CD4-positive, CD25-positive, alpha-beta regulatory T cell (primary cell): ENCODE data around the gene COL19A1. TPM values are rescaled to one million over a fixed set of nuclear protein-coding genes. Genes with fewer than 3 reads are reported as not detected.

ENCODE experiments used
- ATAC-seq, 2 donors: fragments of 150-1000 bp; cut with Tn5 transposase; one replicate each; pipeline ENCODE4 v1.10.0; 2021; ENCODE audit warnings: low read depth in 2 of 2, moderate number of reproducible peaks in 2 of 2, moderate library complexity in 1 of 2
- DNase-seq, 3 donors: peaks; one replicate each; pipeline versions ENCODE4 v3.0.0 to v3.0.0-alpha.2; 2012 to 2022; ENCODE audit warnings: mixed read lengths in 1 of 3
- H3K27ac ChIP-seq: one replicate; pipeline ENCODE4 v1.7.0; 2013; ENCODE audit warnings: mild to moderate bottlenecking, low read length; ENCODE audit not compliant: insufficient read depth, poor library complexity, severe bottlenecking
- H3K27me3 ChIP-seq: one replicate; pipeline ENCODE4 v1.7.0; 2013; ENCODE audit warnings: low read length; ENCODE audit not compliant: control insufficient read depth, insufficient read depth
- H3K36me3 ChIP-seq: one replicate; pipeline ENCODE4 v1.7.0; 2013; ENCODE audit warnings: mild to moderate bottlenecking, low read length, moderate library complexity; ENCODE audit not compliant: control insufficient read depth, insufficient read depth
- H3K4me1 ChIP-seq: 2 replicates; pipeline ENCODE4 v1.7.0; 2013; ENCODE audit warnings: mild to moderate bottlenecking, low read length; ENCODE audit not compliant: insufficient read depth, control insufficient read depth, poor library complexity, severe bottlenecking
- H3K4me3 ChIP-seq: one replicate; pipeline ENCODE4 v1.7.0; 2013; ENCODE audit warnings: low read depth, mild to moderate bottlenecking, low read length, moderate library complexity
- H3K9me3 ChIP-seq, 2 experiments: 1 replicate in 1 of 2; 2 replicates in 1 of 2; pipeline ENCODE4 v1.7.0; 2013; ENCODE audit warnings: low read length in 2 of 2, mild to moderate bottlenecking in 1 of 2, moderate library complexity in 1 of 2; ENCODE audit not compliant: control insufficient read depth in 2 of 2
- H3K27ac Mint-ChIP-seq, 3 donors: one replicate each; pipeline ENCODE4 v1.8.0; 2020 to 2022; ENCODE audit warnings: mild to moderate bottlenecking in 3 of 3, mixed read lengths in 3 of 3, moderate library complexity in 2 of 3
- H3K27me3 Mint-ChIP-seq: one replicate; pipeline ENCODE4 v1.8.0; 2022; ENCODE audit warnings: mild to moderate bottlenecking, mixed read lengths
- H3K36me3 Mint-ChIP-seq: one replicate; pipeline ENCODE4 v1.8.0; 2020; ENCODE audit warnings: mixed read lengths
- H3K4me1 Mint-ChIP-seq, 4 donors: one replicate each; pipeline ENCODE4 v1.8.0; 2020 to 2022; ENCODE audit warnings: mixed read lengths in 4 of 4, mild to moderate bottlenecking in 1 of 4
- H3K4me3 Mint-ChIP-seq, 4 donors: one replicate each; pipeline ENCODE4 v1.8.0; 2020 to 2022; ENCODE audit warnings: mild to moderate bottlenecking in 4 of 4, mixed read lengths in 4 of 4, moderate library complexity in 3 of 4
- H3K9me3 Mint-ChIP-seq, 7 donors: one replicate each; pipeline ENCODE4 v1.8.0; 2020 to 2022; ENCODE audit warnings: mixed read lengths in 7 of 7, mild to moderate bottlenecking in 3 of 7, moderate library complexity in 2 of 7
- polyA plus RNA-seq, 4 donors: library from polyadenylated mRNA; unstranded; fragments of 300-500 nt; fragmentation: Illumina TruSeq; gene quantifications; one replicate each; pipeline ENCODE4 v1.2.3, GENCODE V29; 2021
- total RNA-seq: library from RNA; stranded (reverse); gene quantifications from one replicate; pipeline ENCODE4 v1.2.3, GENCODE V29; 2022

Gene COL19A1
- total and polyA plus RNA-seq, 5 donors from 2014 or later = 0.17 TPM; not detected in 4

- Mint-ChIP-seq H3K4me1 (no peaks in the 10 kb centered on the region), H3K27ac (no peak overlapping the region), H3K9me3 (peaks cover 0 to 1% (median 0%) of the 10 kb centered on the region in 7 donors), H3K27me3 (peaks cover 5% of the 10 kb centered on the region), H3K36me3 (no peaks in the 10 kb centered on the region), H3K4me3 (no peak overlapping the region)
- Histone ChIP-seq H3K36me3 (no peaks in the 10 kb centered on the region), H3K27ac (no peak overlapping the region), H3K27me3 (no peaks in the 10 kb centered on the region), H3K9me3 (no peaks in the 10 kb centered on the region), H3K4me1 (no peaks in the 10 kb centered on the region), H3K4me3 (no peak overlapping the region)
- ATAC-seq = no peak
- no peak for DNase-seq
Measured at GRCh38 chr6:70222439-70222749, 356.0 kb downstream of the COL19A1 start.

- H3K4me1 ChIP-seq = no peaks in the 10 kb centered on the region
- Mint-ChIP-seq H3K4me1 (no peaks in the 10 kb centered on the region), H3K27me3 (peaks cover 12% of the 10 kb centered on the region)
Measured at GRCh38 chr6:70225055-70225454, 358.7 kb downstream of the COL19A1 start.

GRCh38 chr6:70231311-70231710 lies 365.0 kb downstream of the COL19A1 start:
- H3K27me3 ChIP-seq = no peaks in the 10 kb centered on the region
- no peaks in the 10 kb centered on the region for H3K36me3 ChIP-seq
- H3K9me3 Mint-ChIP-seq = no peaks in the 10 kb centered on the region
- no peaks in the 10 kb centered on the region for H3K4me1 ChIP-seq
- no peak overlapping the region for H3K27ac Mint-ChIP-seq
- no peaks in the 10 kb centered on the region for H3K36me3 Mint-ChIP-seq
- H3K4me1 Mint-ChIP-seq = no peaks in the 10 kb centered on the region
- peaks cover 7% of the 10 kb centered on the region for H3K27me3 Mint-ChIP-seq
- no peaks in the 10 kb centered on the region for H3K9me3 ChIP-seq
- H3K4me3 Mint-ChIP-seq = no peak overlapping the region
- no peak for ATAC-seq
- no peak overlapping the region for H3K4me3 ChIP-seq
- no peak overlapping the region for H3K27ac ChIP-seq
- DNase-seq = no peak

More at GRCh38 chr6:70225055-70225454, 358.7 kb downstream of the COL19A1 start:
- DNase-seq (no peak), ATAC-seq (no peak)
- H3K36me3 Mint-ChIP-seq = no peaks in the 10 kb centered on the region
- H3K27ac Mint-ChIP-seq = no peak overlapping the region
- no peaks in the 10 kb centered on the region for H3K36me3 ChIP-seq
- H3K27ac ChIP-seq = no peak overlapping the region
- no peaks in the 10 kb centered on the region for H3K9me3 ChIP-seq
- H3K4me3 ChIP-seq = no peak overlapping the region
- no peak overlapping the region for H3K4me3 Mint-ChIP-seq
- H3K9me3 Mint-ChIP-seq = peaks cover 0 to 1% (median 0%) of the 10 kb centered on the region in 7 donors
- H3K27me3 ChIP-seq = no peaks in the 10 kb centered on the region

GRCh38 chr6:70234561-70235236 lies 368.3 kb downstream of the COL19A1 start:
- no peak overlapping the region for H3K4me3 Mint-ChIP-seq
- H3K36me3 ChIP-seq = no peaks in the 10 kb centered on the region
- no peaks in the 10 kb centered on the region for H3K27me3 ChIP-seq
- no peak overlapping the region for H3K27ac Mint-ChIP-seq
- H3K4me3 ChIP-seq = no peak overlapping the region
- no peaks in the 10 kb centered on the region for H3K4me1 Mint-ChIP-seq
- H3K9me3 ChIP-seq = no peaks in the 10 kb centered on the region
- H3K27ac ChIP-seq = no peak overlapping the region
- ATAC-seq (no peak), DNase-seq (no peak)
- H3K9me3 Mint-ChIP-seq = no peaks in the 10 kb centered on the region
- no peaks in the 10 kb centered on the region for H3K4me1 ChIP-seq
- H3K27me3 Mint-ChIP-seq = peaks cover 2% of the 10 kb centered on the region
- H3K36me3 Mint-ChIP-seq = no peaks in the 10 kb centered on the region

- no peaks in the 10 kb centered on the region for H3K36me3 Mint-ChIP-seq
- peaks cover 0 to 2% (median 0%) of the 10 kb centered on the region in 7 donors for H3K9me3 Mint-ChIP-seq
- no peaks in the 10 kb centered on the region for H3K4me1 ChIP-seq
- ATAC-seq = no peak
- no peaks in the 10 kb centered on the region for H3K36me3 ChIP-seq
- H3K4me3 ChIP-seq = no peak overlapping the region
- H3K27ac ChIP-seq = no peak overlapping the region
- DNase-seq = no peak
- no peaks in the 10 kb centered on the region for H3K27me3 Mint-ChIP-seq
- no peaks in the 10 kb centered on the region for H3K27me3 ChIP-seq
- no peak overlapping the region for H3K4me3 Mint-ChIP-seq
- H3K9me3 ChIP-seq = no peaks in the 10 kb centered on the region
- no peak overlapping the region for H3K27ac Mint-ChIP-seq
- H3K4me1 Mint-ChIP-seq = no peaks in the 10 kb centered on the region
Measured at GRCh38 chr6:70236343-70236742, 370.0 kb downstream of the COL19A1 start.

- Histone ChIP-seq H3K27ac (no peak overlapping the region), H3K36me3 (no peaks in the 10 kb centered on the region), H3K4me3 (no peak overlapping the region), H3K9me3 (no peaks in the 10 kb centered on the region), H3K27me3 (no peaks in the 10 kb centered on the region), H3K4me1 (no peaks in the 10 kb centered on the region)
- H3K4me3 Mint-ChIP-seq = no peak overlapping the region
- H3K4me1 Mint-ChIP-seq = no peaks in the 10 kb centered on the region
- H3K27me3 Mint-ChIP-seq = no peaks in the 10 kb centered on the region
- H3K27ac Mint-ChIP-seq = no peak overlapping the region
- H3K36me3 Mint-ChIP-seq = no peaks in the 10 kb centered on the region
- DNase-seq (no peak), ATAC-seq (no peak)
- H3K9me3 Mint-ChIP-seq = peaks cover 0 to 2% (median 0%) of the 10 kb centered on the region in 7 donors
Measured at GRCh38 chr6:70241031-70241430, 374.7 kb downstream of the COL19A1 start.

GRCh38 chr6:70241991-70242420 lies 375.6 kb downstream of the COL19A1 start:
- Histone ChIP-seq H3K27me3 (no peaks in the 10 kb centered on the region), H3K36me3 (no peaks in the 10 kb centered on the region), H3K9me3 (no peaks in the 10 kb centered on the region), H3K4me1 (no peaks in the 10 kb centered on the region), H3K27ac (no peak overlapping the region), H3K4me3 (no peak overlapping the region)
- DNase-seq = no peak
- no peak overlapping the region for H3K27ac Mint-ChIP-seq
- no peak overlapping the region for H3K4me3 Mint-ChIP-seq
- ATAC-seq = no peak
- peaks cover 0 to 2% (median 0%) of the 10 kb centered on the region in 7 donors for H3K9me3 Mint-ChIP-seq
- no peaks in the 10 kb centered on the region for H3K36me3 Mint-ChIP-seq
- peaks cover 5% of the 10 kb centered on the region for H3K27me3 Mint-ChIP-seq
- H3K4me1 Mint-ChIP-seq = no peaks in the 10 kb centered on the region

GRCh38 chr6:70246118-70246517 lies 379.8 kb downstream of the COL19A1 start:
- Mint-ChIP-seq H3K4me1 (no peaks in the 10 kb centered on the region), H3K27me3 (peaks cover 5% of the 10 kb centered on the region), H3K9me3 (no peaks in the 10 kb centered on the region), H3K27ac (no peak overlapping the region), H3K36me3 (no peaks in the 10 kb centered on the region), H3K4me3 (no peak overlapping the region)
- Histone ChIP-seq H3K27ac (no peak overlapping the region), H3K27me3 (no peaks in the 10 kb centered on the region), H3K4me1 (no peaks in the 10 kb centered on the region), H3K9me3 (no peaks in the 10 kb centered on the region), H3K36me3 (no peaks in the 10 kb centered on the region), H3K4me3 (no peak overlapping the region)
- ATAC-seq (no peak), DNase-seq (no peak)
